Body of pancreas (tissue), 4 donors: ENCODE results near the gene YJU2.

Source experiments
- CTCF ChIP-seq, 7 experiments: fragments of 450-650 bp in 4 of 7; fragments of 200-600 bp in 3 of 7; sonication (generic) in 3 of 7; IDR thresholded peaks; one replicate each; pipeline ENCODE4 v1.5.1; 2016 to 2019; ENCODE audit warnings: antibody characterized with exemption in 7 of 7
- POLR2A ChIP-seq, 3 donors: fragments of 450-650 bp; IDR thresholded peaks; one replicate each; pipeline ENCODE4 v1.6.1; 2016; ENCODE audit warnings: antibody characterized with exemption in 3 of 3, mild to moderate bottlenecking in 2 of 3

DNA sequence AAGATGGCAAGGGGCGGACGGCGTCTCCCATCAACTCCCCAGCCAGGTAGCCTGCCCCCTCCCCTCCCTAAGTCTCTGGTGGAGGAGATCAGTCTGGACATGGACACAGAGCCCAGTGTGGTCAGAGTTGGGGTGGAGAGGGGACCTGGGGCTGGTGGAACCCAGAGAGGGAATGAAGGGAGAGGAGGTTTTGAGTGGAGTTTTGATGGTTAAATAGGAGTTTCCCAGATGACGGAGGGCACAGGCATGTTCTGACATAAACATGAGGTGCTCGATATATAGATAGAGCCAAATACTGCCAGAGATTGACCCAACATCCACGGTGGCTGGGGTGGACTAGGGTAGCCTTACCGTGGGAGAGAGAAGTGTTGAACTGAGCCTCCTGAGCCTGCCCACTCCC lies 71.6 kb downstream of the YJU2 start:
- no peak for TF ChIP-seq CTCF (IDR thresholded peaks at IDR 0.05)
- no peak for TF ChIP-seq POLR2A (IDR thresholded peaks at IDR 0.05)
